SKM-1 (cell line): Measurements from ENCODE around the gene RAB15.

ENCODE experiments used
- DNase-seq: peaks from one replicate; lab custom pipeline; 2025; ENCODE audit not compliant: unreplicated experiment; lab: John Stamatoyannopoulos, UW

Gene RAB15

DNA sequence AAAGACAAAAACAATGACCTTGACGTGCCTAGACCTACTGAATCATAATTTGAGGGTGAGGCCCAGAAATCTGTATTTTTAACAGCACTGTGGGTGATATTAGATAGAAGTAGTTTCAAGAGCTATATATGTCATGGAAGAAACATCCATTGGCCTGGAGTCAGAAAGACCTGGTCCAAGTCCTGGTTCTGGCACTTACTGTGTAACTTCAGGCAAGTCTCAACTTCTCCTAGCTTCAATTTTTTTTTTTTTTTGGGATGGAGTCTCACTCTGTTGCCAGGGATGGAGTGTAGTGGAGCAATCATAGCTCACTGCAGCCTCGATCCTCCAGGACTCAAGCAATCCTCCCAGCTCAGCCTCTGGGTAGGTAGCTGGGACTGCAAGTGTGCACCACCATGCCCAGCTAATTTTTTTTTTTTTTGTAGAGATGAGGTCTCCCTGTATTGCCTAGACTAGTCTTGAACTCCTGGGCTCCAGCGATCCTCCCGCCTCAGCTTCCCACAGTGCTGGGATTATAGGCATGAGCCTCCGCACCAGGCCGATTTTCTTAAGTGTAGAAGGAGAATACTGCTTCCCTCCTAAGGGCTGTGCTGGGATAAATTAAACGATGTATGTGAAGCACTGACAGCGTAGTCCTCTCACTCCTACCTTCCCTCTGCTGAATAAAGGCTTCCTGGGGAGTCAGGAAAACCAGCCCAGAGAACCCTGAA is 15.3 kb downstream of the RAB15 start:
- no peak for DNase-seq

GRCh38 chr14:64955297-64955696 is 16.8 kb downstream of the RAB15 start:
- no peak for DNase-seq

- no peak for DNase-seq
Measured at GRCh38 chr14:64954491-64955240, 17.5 kb downstream of the RAB15 start.

- no peak for DNase-seq
Measured at GRCh38 chr14:64953661-64954060, 18.5 kb downstream of the RAB15 start.

- no peak for DNase-seq
Measured at GRCh38 chr14:64953310-64953654, 18.9 kb downstream of the RAB15 start.

- no peak for DNase-seq
Measured at GRCh38 chr14:64952598-64953309, 19.4 kb downstream of the RAB15 start.

- no peak for DNase-seq
Measured at GRCh38 chr14:64951724-64952123, 20.4 kb downstream of the RAB15 start.

- no peak for DNase-seq
Measured at GRCh38 chr14:64951291-64951690, 20.8 kb downstream of the RAB15 start.

DNA sequence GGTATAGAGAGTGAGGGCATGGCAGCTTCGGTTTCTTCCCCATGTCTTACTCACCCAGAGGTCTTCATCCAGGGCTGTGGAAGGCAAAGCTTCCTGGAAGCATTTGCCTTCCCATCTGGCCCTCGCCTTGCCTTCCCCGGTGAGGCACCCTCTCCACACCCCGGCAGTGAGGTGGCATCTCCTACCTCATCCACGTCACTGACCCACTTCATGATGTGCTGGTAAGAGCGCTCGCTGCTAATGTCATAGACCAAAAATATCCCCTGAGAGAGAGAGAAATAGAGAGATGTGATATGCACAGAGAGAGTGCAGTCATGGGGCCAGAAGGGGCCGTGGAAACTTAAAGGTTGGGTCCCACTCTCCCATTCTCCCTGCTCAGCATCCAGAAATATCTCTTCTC is 21.2 kb downstream of the RAB15 start:
- no peak for DNase-seq

- no peak for DNase-seq
Measured at GRCh38 chr14:64948612-64949210, 23.4 kb downstream of the RAB15 start.

DNA sequence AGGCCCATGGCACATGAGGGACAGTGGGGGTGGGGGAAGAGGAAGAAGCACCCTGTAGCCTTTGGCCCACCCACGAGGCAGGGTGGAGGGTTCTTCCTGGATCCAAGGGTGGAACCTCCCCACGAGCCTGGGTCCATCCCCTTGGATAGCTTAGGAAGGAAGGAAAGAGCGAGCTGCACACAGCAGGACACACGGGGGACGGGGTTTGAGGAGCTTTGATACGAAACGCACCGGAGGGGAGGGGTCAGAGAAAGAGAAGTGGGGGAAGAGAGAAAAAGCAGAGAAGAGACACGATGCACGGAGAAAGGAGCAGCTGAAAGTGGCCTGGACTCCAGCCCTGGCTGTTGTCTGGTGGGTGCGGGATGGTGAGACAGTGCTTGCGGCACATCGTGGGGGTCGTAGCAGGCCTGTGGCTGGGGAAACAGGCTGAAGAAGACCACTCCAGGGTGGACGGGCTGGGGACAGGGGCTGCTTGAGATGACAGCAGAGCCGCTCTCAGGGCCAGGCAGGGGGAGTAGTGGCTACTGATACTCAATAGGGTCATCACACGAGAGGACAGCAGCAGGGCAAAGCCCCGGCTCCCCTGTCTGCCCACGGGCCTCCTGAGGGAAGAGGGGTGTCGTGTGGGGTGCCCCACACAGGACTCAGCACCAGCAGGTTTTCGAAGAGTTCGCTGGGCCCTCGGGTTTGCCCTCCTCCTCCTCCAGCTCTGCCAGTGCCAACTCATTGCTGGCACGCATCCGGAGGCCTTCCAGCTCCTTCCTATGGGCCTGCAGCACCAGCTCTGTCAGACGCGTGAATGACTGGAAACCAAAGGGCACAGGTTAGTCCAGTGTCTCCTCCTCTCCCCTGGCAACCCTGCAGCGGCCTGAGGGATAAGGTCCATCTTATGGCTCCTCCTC is 24.2 kb downstream of the RAB15 start:
- DNase-seq: no peak

DNA sequence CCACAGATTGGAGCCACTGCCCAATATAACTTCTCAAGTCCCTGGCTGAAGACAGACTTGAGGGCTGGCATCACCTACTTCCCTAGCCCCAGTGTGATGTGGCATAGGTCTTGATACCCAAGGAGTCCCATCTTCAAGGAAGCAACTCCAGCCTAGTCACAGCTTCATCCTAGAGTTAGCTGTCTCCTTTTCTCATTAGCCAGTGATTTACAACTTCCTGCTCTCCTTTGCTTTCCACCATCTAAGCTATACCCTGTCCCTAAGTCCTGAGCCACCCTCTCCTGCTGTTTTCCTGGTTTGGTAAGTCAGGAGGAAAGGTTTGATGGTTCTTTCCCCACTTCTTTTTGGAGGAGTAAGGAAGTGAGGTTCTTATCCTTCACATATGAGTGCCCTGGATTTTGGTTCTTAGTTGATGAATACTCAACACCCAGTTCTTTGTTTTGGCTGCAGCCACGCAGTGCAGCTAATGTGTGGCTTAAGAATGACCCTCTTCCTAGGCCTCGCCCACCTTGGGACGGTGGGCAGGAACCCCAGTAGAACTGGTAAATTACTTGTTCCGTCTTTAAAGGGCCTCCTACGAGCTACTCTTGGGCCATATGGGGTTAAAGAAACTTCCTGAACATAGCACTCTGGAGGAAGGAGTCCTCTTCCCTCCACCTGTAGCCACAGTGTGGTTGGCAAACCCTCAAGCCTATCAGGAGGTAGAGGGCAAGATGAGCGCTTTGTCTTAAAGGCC is 25.7 kb downstream of the RAB15 start:
- no peak for DNase-seq

DNA sequence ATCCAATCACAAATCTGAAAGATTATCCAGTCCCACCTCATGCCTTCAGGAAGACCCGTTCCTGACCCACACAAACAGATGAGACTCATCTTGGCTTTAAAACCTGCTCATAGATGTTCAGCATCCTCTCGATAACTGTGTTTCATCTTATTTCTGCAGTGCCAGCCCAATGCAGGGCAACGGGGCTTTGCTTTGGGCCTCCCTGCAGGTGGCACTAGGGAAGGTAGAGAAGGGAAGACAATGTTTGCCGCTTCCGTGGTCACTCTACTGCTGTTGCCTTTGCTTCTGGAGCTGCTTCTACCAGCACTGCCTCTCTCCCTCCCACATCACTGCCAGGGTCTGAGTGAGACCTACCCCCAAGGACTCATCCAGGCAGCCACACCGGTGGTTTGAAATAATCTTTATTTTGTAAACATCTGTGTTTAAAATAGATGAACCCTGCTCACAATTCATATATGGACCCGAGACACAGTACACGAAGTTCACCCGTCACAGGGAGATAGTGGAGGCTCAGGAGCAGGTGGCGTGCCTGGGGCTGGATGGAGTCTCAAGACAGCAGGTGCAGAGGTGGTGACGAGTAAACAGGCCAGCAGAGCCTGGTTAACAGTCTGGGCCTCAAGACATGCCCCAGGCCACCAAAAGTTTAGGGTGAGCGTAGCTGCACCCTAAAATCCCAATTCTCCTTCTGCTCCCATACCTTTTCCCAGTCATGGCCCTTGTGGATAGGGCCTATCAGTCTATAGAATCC is 26.5 kb downstream of the RAB15 start:
- no peak for DNase-seq

DNA sequence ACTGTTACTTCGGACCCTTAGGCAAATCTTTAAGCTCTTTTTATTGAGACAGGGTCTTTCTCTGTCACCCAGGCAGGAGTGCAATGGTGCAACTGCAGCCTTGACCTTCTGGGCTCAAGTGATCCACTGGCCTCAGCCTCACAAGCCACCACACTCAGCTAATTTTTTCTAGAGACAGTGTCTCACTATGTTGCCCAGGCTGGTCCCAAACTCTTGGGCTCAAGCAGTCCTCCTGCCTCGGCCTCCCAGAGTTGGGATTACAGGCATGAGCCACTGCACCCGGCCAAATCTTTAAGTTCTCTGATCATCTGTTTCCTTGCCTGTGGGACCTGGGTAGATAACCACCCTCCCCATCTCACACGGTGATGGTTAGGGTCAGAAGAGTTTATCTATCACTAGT is 27.3 kb downstream of the RAB15 start:
- no peak for DNase-seq

DNA sequence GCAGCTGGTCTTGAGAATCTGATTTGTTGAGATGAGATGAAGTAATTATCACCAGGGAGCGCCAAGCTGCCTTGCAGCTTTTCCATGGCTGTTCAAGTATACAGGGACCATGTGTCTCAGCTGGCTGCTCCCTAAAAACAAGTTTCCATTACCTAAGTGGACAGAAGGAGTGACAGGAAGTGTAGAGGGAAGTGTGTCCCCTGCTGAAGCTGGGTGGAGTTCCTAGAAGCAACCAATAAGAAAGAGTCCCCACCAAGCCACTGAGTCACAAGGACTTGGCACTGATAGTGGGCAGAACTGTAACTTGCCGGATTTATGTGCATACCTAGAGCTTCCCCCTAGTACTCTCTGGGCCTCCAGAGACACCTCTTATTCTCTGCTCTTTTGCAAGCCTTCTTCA is 28.1 kb downstream of the RAB15 start:
- no peak for DNase-seq

DNA sequence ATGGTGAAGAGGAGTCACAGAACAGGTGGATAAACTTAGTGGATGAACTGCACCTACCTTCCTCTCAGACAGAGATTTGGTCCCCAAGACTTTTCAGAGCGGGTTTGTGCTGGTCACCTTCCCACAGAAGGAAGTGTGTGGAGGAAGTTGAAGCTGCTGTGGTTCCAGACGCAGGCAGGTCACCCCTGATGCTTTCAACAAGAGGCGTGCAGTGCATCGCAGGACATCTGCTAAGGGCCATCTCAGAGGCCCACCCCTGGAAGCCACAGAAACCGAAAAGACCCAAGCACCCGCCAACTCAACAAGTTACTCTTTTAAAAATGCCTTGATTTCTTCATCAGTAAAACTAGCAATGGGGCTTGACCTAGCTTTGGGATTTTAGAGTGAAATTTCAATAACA is 28.6 kb downstream of the RAB15 start:
- DNase-seq: no peak

DNA sequence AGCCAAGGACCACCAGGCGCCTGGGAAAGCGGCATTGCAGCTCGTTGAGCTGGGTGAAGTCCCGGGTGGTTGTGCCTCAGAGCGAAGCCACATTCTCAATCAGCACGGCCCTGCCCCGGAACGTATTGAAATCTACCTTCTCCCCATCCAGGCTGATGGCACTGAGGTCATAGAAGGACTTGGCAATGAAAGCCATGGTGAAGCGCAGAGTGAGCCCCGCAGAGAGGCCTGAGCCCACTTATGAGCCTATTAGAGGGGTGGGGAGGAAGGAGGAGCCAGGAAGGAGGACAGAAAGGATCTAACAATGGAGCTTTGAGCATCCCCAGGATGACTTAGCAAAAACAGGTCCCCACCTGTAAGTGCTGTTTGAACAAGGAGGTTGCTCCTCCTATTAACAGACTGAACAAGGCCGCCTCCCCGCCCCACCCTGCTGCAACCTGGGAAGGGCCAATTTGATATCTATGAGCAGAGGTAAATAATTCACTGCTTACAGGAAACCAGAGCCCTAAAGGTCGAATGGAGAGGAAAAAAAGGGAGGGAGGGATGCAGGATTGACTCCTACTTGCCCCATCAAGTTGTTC is 29.5 kb downstream of the RAB15 start, which contains the start of gene GPX2:
Gene GPX2, minus strand, starts transcription at position 215 of the 581 bp plus-strand sequence. Its CDS starts 19 bp downstream, at position 196.
- DNase-seq: no peak

DNA sequence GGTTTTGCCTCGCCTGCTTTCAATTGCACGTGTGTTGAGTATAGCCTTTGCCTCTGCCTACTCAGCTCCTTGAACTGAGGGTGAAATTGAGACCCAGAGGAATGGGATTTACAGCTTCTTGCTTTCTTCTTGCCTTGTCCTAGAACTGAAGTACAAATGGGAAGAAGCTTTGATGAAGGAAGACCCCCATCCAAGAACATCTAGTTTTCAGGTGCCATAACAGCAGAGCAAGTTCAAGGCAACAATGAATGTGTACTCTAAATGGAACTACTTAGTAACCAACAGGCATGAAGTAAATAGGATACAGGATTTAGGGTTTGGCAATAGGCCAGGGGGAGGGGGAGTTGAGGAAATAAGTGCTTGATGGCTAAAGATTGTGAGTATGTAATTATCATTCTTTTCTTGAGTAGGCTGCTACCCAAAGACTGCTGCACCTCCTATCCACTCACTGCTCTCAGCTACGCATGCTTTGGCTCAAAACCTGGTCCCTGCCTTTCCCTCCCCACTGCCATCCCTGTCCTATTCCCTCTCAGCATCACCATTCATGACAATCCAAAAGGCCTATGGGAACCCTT is 31.7 kb downstream of the RAB15 start:
- DNase-seq: no peak

DNA sequence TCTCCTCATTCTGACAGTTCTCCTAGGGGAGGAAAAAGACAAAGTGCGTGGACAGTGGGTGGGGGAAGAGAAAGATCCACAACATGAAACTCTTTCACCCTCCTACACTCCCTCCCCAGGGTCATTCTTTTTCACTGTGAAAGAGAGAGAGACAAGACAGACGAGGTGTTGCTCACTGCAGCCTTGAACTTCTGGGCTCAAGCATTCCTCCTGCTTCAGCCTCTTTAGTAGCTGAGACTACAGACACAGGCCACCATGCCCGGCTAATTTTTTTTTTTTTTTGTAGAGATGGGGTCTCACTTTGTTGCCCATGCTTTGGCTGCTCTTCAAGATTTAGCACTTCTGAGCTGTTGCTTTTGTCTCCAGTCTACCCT is 32.3 kb downstream of the RAB15 start:
- DNase-seq: no peak
